Muscle layer of colon (tissue), 2 donors: ENCODE results near the gene RETNLB.

Source experiments
- H3K27ac ChIP-seq: one replicate; pipeline ENCODE4 v1.7.0; 2013; ENCODE audit warnings: low read depth, mild to moderate bottlenecking, low read length, moderate library complexity
- H3K27me3 ChIP-seq, 2 donors: one replicate each; pipeline ENCODE4 v1.7.0; 2013; ENCODE audit warnings: low read length in 2 of 2, mild to moderate bottlenecking in 2 of 2; ENCODE audit not compliant: insufficient read depth in 2 of 2, control insufficient read depth in 1 of 2
- H3K36me3 ChIP-seq: one replicate; pipeline ENCODE4 v1.7.0; 2013; ENCODE audit warnings: mild to moderate bottlenecking, low read length; ENCODE audit not compliant: insufficient read depth
- H3K4me1 ChIP-seq: one replicate; pipeline ENCODE4 v1.7.0; 2013; ENCODE audit warnings: mild to moderate bottlenecking, low read length; ENCODE audit not compliant: insufficient read depth
- H3K4me3 ChIP-seq, 2 donors: one replicate each; pipeline ENCODE4 v1.7.0; 2013; ENCODE audit warnings: low read length in 2 of 2, low read depth in 1 of 2, mild to moderate bottlenecking in 1 of 2, moderate library complexity in 1 of 2
- H3K9ac ChIP-seq: one replicate; pipeline ENCODE4 v1.7.0; 2013; ENCODE audit warnings: low read length
- H3K9me3 ChIP-seq: one replicate; pipeline ENCODE4 v1.7.0; 2013; ENCODE audit warnings: mild to moderate bottlenecking, low read length
- donor health status: abdominal sarcoma.
- donor health status: Adenocarcinoma of cecum.

Gene RETNLB

GRCh38 chr3:108736821-108737220, 20.4 kb downstream of the RETNLB start:
- Histone ChIP-seq H3K9me3 (no peaks in the 10 kb centered on the region), H3K9ac (no peak overlapping the region), H3K27me3 (no peaks in the 10 kb centered on the region), H3K36me3 (no peaks in the 10 kb centered on the region), H3K4me3 (no peak overlapping the region), H3K27ac (no peak overlapping the region), H3K4me1 (no peaks in the 10 kb centered on the region)

GRCh38 chr3:108728934-108729333, 28.3 kb downstream of the RETNLB start:
- Histone ChIP-seq H3K27me3 (no peaks in the 10 kb centered on the region), H3K4me1 (no peaks in the 10 kb centered on the region), H3K27ac (no peak overlapping the region), H3K4me3 (no peak overlapping the region), H3K36me3 (no peaks in the 10 kb centered on the region), H3K9ac (no peak overlapping the region), H3K9me3 (no peaks in the 10 kb centered on the region)

- no peaks in the 10 kb centered on the region for H3K9me3 ChIP-seq
- no peak overlapping the region for H3K4me3 ChIP-seq
- H3K36me3 ChIP-seq = no peaks in the 10 kb centered on the region
- H3K9ac ChIP-seq = no peak overlapping the region
- no peaks in the 10 kb centered on the region for H3K4me1 ChIP-seq
- no peaks in the 10 kb centered on the region for H3K27me3 ChIP-seq
- no peak overlapping the region for H3K27ac ChIP-seq
Observed at GRCh38 chr3:108728105-108728504, 29.1 kb downstream of the RETNLB start.

GRCh38 chr3:108724101-108724500, 33.1 kb downstream of the RETNLB start:
- H3K27me3 ChIP-seq = no peaks in the 10 kb centered on the region
- no peaks in the 10 kb centered on the region for H3K4me1 ChIP-seq
- no peak overlapping the region for H3K4me3 ChIP-seq
- no peaks in the 10 kb centered on the region for H3K36me3 ChIP-seq
- no peaks in the 10 kb centered on the region for H3K9me3 ChIP-seq
- no peak overlapping the region for H3K27ac ChIP-seq
- no peak overlapping the region for H3K9ac ChIP-seq

GRCh38 chr3:108722724-108723123, 34.5 kb downstream of the RETNLB start:
- H3K4me1 ChIP-seq = no peaks in the 10 kb centered on the region
- no peak overlapping the region for H3K4me3 ChIP-seq
- H3K36me3 ChIP-seq = no peaks in the 10 kb centered on the region

GRCh38 chr3:108719178-108719806, 37.9 kb downstream of the RETNLB start:
- H3K4me3 ChIP-seq = no peak overlapping the region
- no peak overlapping the region for H3K9ac ChIP-seq
- no peaks in the 10 kb centered on the region for H3K36me3 ChIP-seq
- no peak overlapping the region for H3K27ac ChIP-seq
- no peaks in the 10 kb centered on the region for H3K9me3 ChIP-seq
- no peaks in the 10 kb centered on the region for H3K27me3 ChIP-seq
- H3K4me1 ChIP-seq = no peaks in the 10 kb centered on the region

More at GRCh38 chr3:108722724-108723123, 34.5 kb downstream of the RETNLB start:
- no peak overlapping the region for H3K9ac ChIP-seq
- no peak overlapping the region for H3K27ac ChIP-seq
- no peaks in the 10 kb centered on the region for H3K27me3 ChIP-seq
- no peaks in the 10 kb centered on the region for H3K9me3 ChIP-seq

GRCh38 chr3:108718454-108718853, 38.8 kb downstream of the RETNLB start:
- Histone ChIP-seq H3K9ac (no peak overlapping the region), H3K27ac (no peak overlapping the region), H3K36me3 (no peaks in the 10 kb centered on the region), H3K4me1 (no peaks in the 10 kb centered on the region), H3K4me3 (no peak overlapping the region), H3K9me3 (no peaks in the 10 kb centered on the region), H3K27me3 (no peaks in the 10 kb centered on the region)

GRCh38 chr3:108713816-108714215, 43.4 kb downstream of the RETNLB start:
- H3K4me3 ChIP-seq = no peak overlapping the region
- no peaks in the 10 kb centered on the region for H3K36me3 ChIP-seq
- H3K4me1 ChIP-seq = no peaks in the 10 kb centered on the region
- H3K9ac ChIP-seq = no peak overlapping the region
- no peaks in the 10 kb centered on the region for H3K27me3 ChIP-seq
- no peak overlapping the region for H3K27ac ChIP-seq
- no peaks in the 10 kb centered on the region for H3K9me3 ChIP-seq

- H3K4me1 ChIP-seq = no peaks in the 10 kb centered on the region
- H3K36me3 ChIP-seq = no peaks in the 10 kb centered on the region
- no peak overlapping the region for H3K4me3 ChIP-seq
- no peak overlapping the region for H3K9ac ChIP-seq
- no peaks in the 10 kb centered on the region for H3K27me3 ChIP-seq
- no peak overlapping the region for H3K27ac ChIP-seq
- no peaks in the 10 kb centered on the region for H3K9me3 ChIP-seq
Observed at GRCh38 chr3:108713009-108713516, 44.1 kb downstream of the RETNLB start.
